HG03521 (cell line): ENCODE data around the gene COL17A1.

Experiments used
- ATAC-seq: cut with Tn5 transposase; IDR thresholded peaks from one replicate; pipeline ENCODE4 v1.9.1; 2021; ENCODE audit warnings: mild to moderate bottlenecking, moderate library complexity; ENCODE audit not compliant: unreplicated experiment

Gene COL17A1

DNA sequence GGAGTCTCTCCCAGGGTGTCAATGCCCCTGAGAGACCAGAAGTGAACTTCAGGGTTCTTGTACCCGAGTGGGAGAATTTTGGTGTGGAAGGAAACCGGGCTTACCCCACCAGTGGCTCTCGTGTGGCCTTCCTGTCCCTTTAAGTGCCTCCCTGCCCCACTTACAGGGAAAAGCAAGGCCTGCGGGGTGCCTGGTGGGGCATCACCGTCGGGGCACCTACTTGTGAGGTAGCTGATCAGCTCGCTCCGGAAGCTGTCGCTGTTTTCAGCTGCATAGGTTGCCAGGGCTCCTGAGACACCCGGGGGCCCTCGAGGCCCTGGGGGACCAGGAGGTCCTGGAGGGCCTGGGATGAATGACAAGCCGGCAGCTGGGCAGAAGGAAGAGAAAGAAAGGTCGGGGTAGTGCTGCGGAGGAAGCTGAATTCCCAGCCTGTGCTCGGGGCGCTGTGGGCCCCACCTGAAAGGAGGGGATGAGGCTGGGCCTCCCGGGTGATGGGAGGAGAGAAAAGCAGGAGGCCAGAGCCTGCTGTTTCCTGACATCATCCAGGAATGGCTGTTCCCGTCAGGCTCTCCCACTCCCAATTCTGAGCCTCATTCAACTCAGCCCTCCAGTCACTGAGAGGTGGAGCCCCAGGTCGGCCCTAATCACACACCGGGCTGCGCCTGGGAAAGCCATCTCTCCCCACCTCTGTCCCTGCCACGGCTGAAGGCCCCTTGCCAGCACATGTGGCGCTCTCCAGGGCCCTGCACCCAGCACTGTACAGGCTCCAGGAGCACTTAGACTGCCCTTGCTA lies 51.1 kb downstream of the COL17A1 start:
- no peak for ATAC-seq

DNA sequence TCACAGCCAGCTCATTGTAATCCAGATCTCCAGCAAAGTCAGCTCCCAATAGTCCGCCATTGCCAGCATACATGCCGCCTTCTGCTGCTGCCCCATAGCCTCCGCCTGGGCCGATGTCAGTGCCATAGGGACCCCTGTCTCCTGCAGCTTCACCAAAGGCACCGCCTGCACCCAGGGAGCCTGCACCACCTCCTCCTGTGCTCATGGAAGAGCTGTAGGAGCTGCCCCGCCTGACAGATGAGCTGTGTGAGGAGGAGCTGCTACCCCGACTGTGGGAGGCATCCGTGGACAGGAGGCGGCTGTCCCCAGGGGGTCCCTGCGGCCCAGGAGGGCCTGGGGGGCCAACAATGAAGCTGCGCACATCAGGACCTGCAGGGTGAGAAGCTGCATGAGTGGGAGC lies 51.7 kb downstream of the COL17A1 start:
- ATAC-seq, result no peak

DNA sequence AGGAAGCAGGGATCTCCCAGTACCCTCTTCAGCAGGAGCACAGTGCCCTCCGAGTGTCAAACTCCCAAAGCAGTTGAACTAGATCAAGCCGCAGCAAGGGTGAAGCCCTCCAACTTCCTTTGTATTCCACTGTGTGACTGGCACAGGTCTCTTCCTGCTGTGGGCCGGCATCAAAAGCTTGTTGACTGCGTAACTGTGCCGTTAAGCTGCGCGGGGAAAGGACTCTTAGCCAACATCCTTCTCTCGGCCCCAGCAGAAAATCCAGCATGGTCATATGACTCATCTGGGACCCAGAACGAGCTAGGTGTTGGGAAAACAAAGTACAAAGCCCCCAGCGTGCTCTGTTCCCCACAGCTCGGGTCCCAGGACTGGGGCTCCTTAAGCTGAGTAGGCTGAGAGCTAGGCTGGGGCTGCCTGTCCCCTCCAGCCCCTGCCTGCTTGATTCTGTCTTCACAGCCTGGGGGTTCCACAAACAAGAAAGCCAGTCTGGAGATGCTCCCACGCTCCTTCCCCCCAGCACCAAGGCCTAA lies 52.2 kb downstream of the COL17A1 start:
- ATAC-seq, result no peak

DNA sequence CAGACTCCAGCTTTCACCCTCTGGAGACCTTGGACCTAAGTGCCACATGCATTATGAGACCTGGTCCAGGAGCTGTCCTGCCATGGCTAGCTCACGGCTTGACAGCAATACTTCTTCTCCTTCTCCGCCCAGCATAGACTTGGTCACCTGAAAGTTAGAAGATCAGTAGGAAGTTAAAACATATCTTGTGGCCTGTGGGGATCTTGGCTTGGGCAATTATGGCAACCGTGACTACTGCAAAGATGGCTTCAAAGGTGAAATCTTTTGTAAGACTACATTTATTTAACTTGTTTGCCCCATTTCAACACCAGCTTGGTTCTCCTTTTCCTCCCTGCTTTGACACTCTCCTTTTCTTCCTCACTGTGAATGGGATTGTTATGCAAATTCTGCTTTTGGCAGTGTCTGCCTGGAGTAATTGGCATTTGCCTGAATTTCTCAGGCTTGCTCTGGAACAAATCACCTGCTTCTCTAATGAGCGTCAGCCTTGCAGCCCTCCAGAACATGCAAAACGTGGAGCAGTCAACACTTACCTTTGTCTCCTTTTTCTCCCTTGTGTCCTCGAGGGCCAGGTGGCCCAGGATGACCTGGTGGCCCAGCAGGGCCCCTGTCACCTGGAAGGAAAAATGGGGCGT lies 53.4 kb downstream of the COL17A1 start:
- no peak for ATAC-seq

DNA sequence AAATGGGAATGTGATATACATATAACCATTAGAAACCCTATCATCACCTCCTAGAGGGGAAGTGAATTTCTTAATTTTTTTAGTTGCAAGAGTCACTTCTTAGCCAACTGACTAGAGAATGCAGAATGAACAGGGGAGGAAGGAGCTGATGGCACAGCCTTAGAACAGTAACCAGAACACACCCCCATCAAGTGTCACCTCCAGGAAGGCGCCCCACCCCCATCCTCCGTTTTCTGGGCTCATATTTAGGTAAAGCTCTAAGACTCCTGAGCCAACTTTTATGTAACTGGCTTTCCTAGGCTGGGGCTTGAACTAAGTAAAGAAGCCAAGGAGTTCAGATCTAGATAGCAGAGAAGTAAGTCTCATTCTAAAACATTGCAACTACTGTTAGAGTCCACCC lies 54.0 kb downstream of the COL17A1 start:
- ATAC-seq, result no peak

- ATAC-seq, result no peak
Measured at GRCh38 chr10:104029521-104029860, 56.2 kb downstream of the COL17A1 start.

DNA sequence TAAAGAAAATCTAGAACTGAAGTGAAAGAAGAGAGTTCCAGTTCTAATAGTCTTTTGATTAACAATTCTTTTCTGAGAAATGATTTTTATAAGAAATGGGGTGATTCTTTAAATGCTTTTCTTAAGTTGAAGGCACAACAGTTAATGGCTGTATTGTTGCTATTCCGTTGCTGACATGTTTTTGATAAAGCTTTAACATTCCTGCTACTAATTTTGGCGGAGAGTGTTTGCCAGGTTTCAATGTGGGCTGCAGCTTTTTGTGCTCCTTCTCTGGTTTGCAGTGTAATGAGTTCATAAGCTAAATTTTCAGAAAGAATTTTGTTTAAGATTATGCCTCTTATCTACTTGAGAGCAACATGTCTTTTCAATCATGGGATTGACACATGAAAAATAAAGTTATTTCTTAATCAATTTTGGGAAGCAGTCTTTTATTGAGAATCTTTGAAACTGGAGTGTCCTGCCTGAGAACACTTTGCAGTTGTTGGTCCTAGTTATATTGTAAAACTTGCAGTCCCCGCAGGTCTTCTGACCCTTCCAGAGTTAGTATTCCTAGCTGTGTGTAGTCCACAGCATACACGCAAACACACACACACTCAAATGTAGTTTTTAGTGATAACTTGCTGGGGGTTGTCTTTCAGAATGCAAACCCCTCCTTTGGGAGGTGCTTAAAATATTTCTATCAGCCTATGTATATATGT lies 56.7 kb downstream of the COL17A1 start:
- ATAC-seq, result no peak

DNA sequence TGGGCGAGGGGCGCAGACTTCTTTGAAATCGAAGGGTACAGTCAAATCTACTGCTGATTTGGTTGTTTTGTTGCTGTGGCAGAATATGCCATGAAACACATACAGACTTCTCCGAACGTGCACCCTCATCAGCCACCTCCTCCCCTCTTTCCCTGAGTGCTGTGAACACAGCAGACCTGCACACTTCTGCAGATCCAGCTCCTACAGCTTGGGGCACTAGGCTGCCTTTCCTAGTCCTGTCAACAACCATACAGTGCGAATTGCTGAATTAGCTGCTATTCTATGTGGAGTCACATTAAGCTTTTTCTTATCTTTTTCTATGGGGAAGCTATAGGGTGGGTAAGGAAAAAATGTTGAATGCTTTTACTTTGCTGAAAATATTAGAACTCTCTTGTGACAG lies 57.5 kb downstream of the COL17A1 start:
- no peak for ATAC-seq

GRCh38 chr10:104026762-104027161 lies 58.9 kb downstream of the COL17A1 start:
- ATAC-seq, result no peak

DNA sequence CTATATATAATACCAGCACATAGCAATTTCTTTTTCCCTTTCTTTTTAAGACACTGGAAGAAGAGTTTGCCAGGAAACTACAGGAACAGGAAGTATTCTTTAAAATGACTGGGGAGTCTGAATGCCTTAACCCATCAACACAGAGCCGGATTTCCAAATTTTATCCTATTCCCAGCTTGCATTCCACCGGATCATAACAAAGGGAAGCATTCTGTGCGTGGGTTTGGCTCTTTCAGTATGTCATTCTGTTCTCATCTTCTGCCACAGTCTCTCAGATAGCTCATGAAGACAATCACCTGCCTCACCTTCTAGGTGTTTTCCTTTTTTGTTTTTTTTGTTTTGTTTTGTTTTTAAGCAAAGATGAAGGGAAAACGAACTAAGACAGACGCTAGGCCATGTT lies 60.2 kb downstream of the COL17A1 start:
- ATAC-seq, result no peak

DNA sequence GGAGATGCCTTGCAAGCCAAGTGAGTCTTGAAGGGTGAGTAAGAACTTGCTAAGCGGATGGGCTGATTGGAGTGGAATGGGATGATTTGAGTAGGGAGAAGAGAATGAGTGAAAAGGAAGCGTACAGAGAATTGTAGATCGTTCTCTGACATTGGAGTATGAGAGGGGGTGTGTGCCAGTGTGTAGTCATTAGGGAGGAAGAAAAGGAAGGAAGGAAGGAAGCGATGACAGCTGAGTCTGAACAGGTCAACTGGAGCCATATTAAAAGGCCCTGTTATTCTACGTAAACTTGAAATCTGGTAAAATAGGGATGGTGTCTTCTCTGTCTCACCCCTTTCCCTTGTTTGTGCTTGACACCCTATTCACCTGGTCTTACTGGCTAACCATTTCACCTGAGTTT lies 63.7 kb downstream of the COL17A1 start:
- ATAC-seq, result no peak

GRCh38 chr10:104021246-104021645 lies 64.4 kb downstream of the COL17A1 start:
- ATAC-seq, result no peak

GRCh38 chr10:104020020-104020419 lies 65.7 kb downstream of the COL17A1 start:
- no peak for ATAC-seq

GRCh38 chr10:104018471-104018870 lies 67.2 kb downstream of the COL17A1 start:
- no peak for ATAC-seq

DNA sequence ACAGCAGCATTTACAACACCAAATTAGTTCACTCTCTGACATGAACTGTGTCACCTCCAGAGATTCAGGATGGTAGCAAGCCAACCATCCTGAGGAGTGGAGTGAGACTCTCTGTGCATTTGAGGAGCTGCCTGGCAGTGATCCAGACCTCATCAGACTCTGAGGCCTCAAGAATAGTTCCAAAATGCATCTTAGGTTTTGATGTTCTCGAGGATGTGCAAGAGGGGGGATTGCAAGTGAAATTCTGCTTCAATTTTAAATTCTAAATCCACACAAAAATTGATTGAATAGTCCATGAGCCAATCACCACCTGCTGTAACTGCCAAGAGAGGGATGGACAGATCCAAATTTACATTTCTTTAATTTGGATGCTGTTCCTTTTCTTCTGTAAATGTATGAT lies 69.0 kb downstream of the COL17A1 start:
- ATAC-seq, result no peak

DNA sequence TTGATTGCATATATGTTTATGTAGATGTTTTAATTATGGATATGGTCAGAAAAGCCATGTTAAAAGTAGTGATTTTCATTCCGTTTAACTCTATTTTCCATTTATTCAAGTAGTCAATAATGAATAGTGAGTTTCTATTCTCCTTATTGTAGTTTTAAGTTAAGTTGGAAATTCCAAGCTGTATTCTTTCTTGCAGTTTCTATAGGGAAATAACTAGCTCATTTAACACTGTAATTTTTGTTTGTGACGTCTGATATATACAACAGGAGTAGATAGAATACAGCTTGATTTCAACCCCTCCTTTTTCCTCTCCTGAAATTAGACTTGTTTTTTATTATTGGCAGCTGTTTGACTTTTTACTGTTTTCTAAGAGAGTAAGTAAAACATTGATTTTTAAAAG lies 71.5 kb downstream of the COL17A1 start:
- ATAC-seq, result no peak

GRCh38 chr10:104013489-104013888 lies 72.2 kb downstream of the COL17A1 start:
- no peak for ATAC-seq

GRCh38 chr10:104011904-104012303 lies 73.8 kb downstream of the COL17A1 start:
- ATAC-seq, result no peak

DNA sequence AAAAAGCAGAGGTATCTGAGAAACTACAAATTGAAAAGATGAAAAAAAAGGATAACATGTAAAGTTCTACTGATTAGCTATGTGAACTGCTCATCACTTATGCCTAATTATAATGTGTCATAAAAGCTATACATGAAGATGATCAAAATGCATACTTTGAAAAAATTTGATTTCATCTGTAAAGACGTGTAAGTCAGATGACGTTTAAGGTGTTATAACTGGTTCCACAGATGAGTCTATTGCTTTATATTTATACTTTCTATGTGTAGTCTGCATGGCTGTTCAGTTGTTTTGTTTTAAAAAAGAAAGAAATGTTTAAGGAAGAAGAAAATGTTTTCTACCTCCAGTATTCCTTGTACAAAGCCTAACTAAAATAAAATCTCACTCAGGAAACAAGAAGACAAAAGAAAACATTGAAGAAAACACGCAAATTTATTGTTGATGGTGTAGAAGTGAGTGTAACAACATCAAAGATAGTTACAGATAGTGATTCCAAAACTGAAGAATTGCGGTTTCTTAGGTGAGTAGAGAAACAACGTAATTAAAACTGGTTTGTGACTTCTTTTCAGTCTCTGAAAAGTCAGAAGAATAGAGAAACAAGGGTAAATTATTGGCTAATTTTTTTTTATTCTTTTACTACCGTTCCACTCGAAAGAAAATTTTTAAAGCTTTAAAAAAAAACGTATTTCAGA lies 80.4 kb downstream of the COL17A1 start:
- no peak for ATAC-seq

DNA sequence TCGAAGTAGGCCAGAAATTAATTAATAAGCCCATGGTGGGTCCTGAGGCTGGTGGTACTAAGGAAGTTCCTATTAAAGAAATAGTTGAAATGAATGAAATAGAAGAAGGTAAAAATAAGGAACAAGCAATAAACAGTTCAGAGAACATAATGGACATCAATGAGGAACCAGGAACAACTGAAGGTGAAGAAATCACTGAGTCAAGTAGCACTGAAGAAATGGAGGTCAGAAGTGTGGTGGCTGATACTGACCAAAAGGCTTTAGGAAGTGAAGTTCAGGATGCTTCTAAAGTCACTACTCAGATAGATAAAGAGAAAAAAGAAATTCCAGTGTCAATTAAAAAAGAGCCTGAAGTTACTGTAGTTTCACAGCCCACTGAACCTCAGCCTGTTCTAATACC lies 82.8 kb downstream of the COL17A1 start:
- no peak for ATAC-seq

GRCh38 chr10:103998805-103999204 lies 86.9 kb downstream of the COL17A1 start:
- ATAC-seq, result no peak
